H9 (cell line): ENCODE measurements around the gene SSNA1. TPM values are rescaled to one million over a fixed set of nuclear protein-coding genes. Genes with fewer than 3 reads are reported as not detected.

Source experiments
- DNase-seq: peaks from one replicate; pipeline ENCODE4 v3.0.0-alpha.2; 2017
- H2AFZ ChIP-seq: one replicate; pipeline ENCODE4 v1.6.1; 2013; ENCODE audit warnings: mild to moderate bottlenecking, low read length, control low read depth, moderate library complexity
- H2AK5ac ChIP-seq: 2 replicates; pipeline ENCODE4 v1.6.1; 2013; ENCODE audit warnings: low read length, control low read depth, mixed read lengths; ENCODE audit not compliant: insufficient read length
- H2BK120ac ChIP-seq: one replicate; pipeline ENCODE4 v1.6.1; 2013; ENCODE audit warnings: low read depth, mild to moderate bottlenecking, low read length, control low read depth, inconsistent platforms; ENCODE audit not compliant: poor library complexity, severe bottlenecking
- H2BK12ac ChIP-seq: 2 replicates; pipeline ENCODE4 v1.6.1; 2013; ENCODE audit warnings: low read length, control low read depth, mixed read lengths, low read depth; ENCODE audit not compliant: insufficient read length
- H2BK15ac ChIP-seq: 2 replicates; pipeline ENCODE4 v1.6.1; 2013; ENCODE audit warnings: low read depth, low read length, control low read depth
- H2BK20ac ChIP-seq: one replicate; pipeline ENCODE4 v1.6.1; 2013; ENCODE audit warnings: low read depth, mild to moderate bottlenecking, low read length, control low read depth, inconsistent platforms; ENCODE audit not compliant: poor library complexity, severe bottlenecking
- H2BK5ac ChIP-seq: 2 replicates; pipeline ENCODE4 v1.6.1; 2013; ENCODE audit warnings: low read length, control low read depth, mixed read lengths; ENCODE audit not compliant: insufficient read length
- H3K14ac ChIP-seq: 2 replicates; pipeline ENCODE4 v1.6.1; 2013; ENCODE audit warnings: low read length, control low read depth; ENCODE audit not compliant: insufficient read depth
- H3K18ac ChIP-seq: 2 replicates; pipeline ENCODE4 v1.6.1; 2013; ENCODE audit warnings: low read depth, mild to moderate bottlenecking, mixed read lengths, low read length, control low read depth; ENCODE audit not compliant: insufficient read length
- H3K23ac ChIP-seq: 2 replicates; pipeline ENCODE4 v1.6.1; 2013; ENCODE audit warnings: low read length, control low read depth, mixed read lengths, low read depth; ENCODE audit not compliant: insufficient read length
- H3K23me2 ChIP-seq: 2 replicates; pipeline ENCODE4 v1.6.1; 2013; ENCODE audit warnings: low read depth, mild to moderate bottlenecking, mixed read lengths, low read length, control low read depth; ENCODE audit not compliant: insufficient read length, poor library complexity, severe bottlenecking
- H3K27ac ChIP-seq: 2 replicates; pipeline ENCODE4 v1.5.1; 2013; ENCODE audit warnings: low read length, control low read depth, mixed read lengths, low read depth; ENCODE audit not compliant: insufficient read length
- H3K27me3 ChIP-seq: 2 replicates; pipeline ENCODE4 v1.6.1; 2013; ENCODE audit warnings: low read length, control low read depth, inconsistent platforms; ENCODE audit not compliant: insufficient read depth
- H3K4ac ChIP-seq: 2 replicates; pipeline ENCODE4 v1.6.1; 2013; ENCODE audit warnings: low read depth, mild to moderate bottlenecking, control low read depth, inconsistent platforms, low read length, moderate library complexity
- H3K4me1 ChIP-seq: 2 replicates; pipeline ENCODE4 v1.6.1; 2013; ENCODE audit warnings: low read length, control low read depth, inconsistent platforms; ENCODE audit not compliant: insufficient read depth
- H3K4me2 ChIP-seq: 2 replicates; pipeline ENCODE4 v1.6.1; 2013; ENCODE audit warnings: low read length, control low read depth, mixed read lengths; ENCODE audit not compliant: insufficient read length, insufficient read depth
- H3K56ac ChIP-seq: 2 replicates; pipeline ENCODE4 v1.6.1; 2013; ENCODE audit warnings: low read depth, mild to moderate bottlenecking, mixed read lengths, low read length, control low read depth; ENCODE audit not compliant: insufficient read length
- H3K79me1 ChIP-seq: 2 replicates; pipeline ENCODE4 v1.6.1; 2013; ENCODE audit warnings: low read depth, mild to moderate bottlenecking, moderate library complexity, low read length, control low read depth, inconsistent platforms; ENCODE audit not compliant: insufficient read depth, poor library complexity, severe bottlenecking
- H3K79me2 ChIP-seq: 2 replicates; pipeline ENCODE4 v1.6.1; 2013; ENCODE audit warnings: low read length, control low read depth, inconsistent platforms; ENCODE audit not compliant: insufficient read depth
- H3K9ac ChIP-seq: 2 replicates; pipeline ENCODE4 v1.6.1; 2013; ENCODE audit warnings: low read length, control low read depth, mixed read lengths; ENCODE audit not compliant: insufficient read length; ENCODE audit errors: extremely low read depth
- H3K9me3 ChIP-seq: one replicate; pipeline ENCODE4 v1.6.1; 2013; ENCODE audit warnings: low read depth, low read length, inconsistent platforms; ENCODE audit not compliant: control insufficient read depth
- H3T11ph ChIP-seq: one replicate; pipeline ENCODE4 v1.6.1; 2013; ENCODE audit warnings: mild to moderate bottlenecking, low read length, control low read depth, inconsistent platforms
- H4K20me1 ChIP-seq: one replicate; pipeline ENCODE4 v1.6.1; 2013; ENCODE audit not compliant: control insufficient read depth, insufficient read length, insufficient read depth
- H4K5ac ChIP-seq: 2 replicates; pipeline ENCODE4 v1.6.1; 2013; ENCODE audit warnings: low read depth, mild to moderate bottlenecking, mixed read lengths, low read length, control low read depth; ENCODE audit not compliant: insufficient read length
- H4K8ac ChIP-seq: replicated peaks from 2 replicates; pipeline ENCODE4 v1.6.1; 2013; ENCODE audit warnings: low read length, control low read depth, mixed read lengths, low read depth; ENCODE audit not compliant: insufficient read length
- H4K91ac ChIP-seq: 2 replicates; pipeline ENCODE4 v1.6.1; 2013; ENCODE audit warnings: low read depth, mild to moderate bottlenecking, moderate library complexity, mixed read lengths, low read length, control low read depth; ENCODE audit not compliant: insufficient read length
- H3K27ac Mint-ChIP-seq, 3 experiments: 2 replicates in 2 of 3; 3 replicates in 1 of 3; pipeline ENCODE4 v1.8.0; 2020 to 2021; ENCODE audit warnings: mixed read lengths in 3 of 3, mild to moderate bottlenecking in 1 of 3, moderate library complexity in 1 of 3
- H3K27me3 Mint-ChIP-seq: 2 replicates; pipeline ENCODE4 v1.8.0; 2021; ENCODE audit warnings: low read depth, mild to moderate bottlenecking, moderate library complexity, mixed read lengths
- H3K36me3 Mint-ChIP-seq, 3 experiments: 2 replicates in 2 of 3; 3 replicates in 1 of 3; pipeline ENCODE4 v1.8.0; 2020 to 2021; ENCODE audit warnings: low read depth in 3 of 3, mixed read lengths in 3 of 3; ENCODE audit not compliant: insufficient read depth in 1 of 3
- H3K4me1 Mint-ChIP-seq, 2 experiments: 2 replicates each; pipeline ENCODE4 v1.8.0; 2020; ENCODE audit warnings: mixed read lengths in 2 of 2
- H3K4me3 Mint-ChIP-seq, 2 experiments: 2 replicates in 1 of 2; 3 replicates in 1 of 2; pipeline ENCODE4 v1.8.0; 2020 to 2021; ENCODE audit warnings: mild to moderate bottlenecking in 2 of 2, mixed read lengths in 2 of 2, moderate library complexity in 1 of 2
- H3K9me3 Mint-ChIP-seq, 2 experiments: 2 replicates in 1 of 2; 3 replicates in 1 of 2; pipeline ENCODE4 v1.8.0; 2020; ENCODE audit warnings: mild to moderate bottlenecking in 2 of 2, mixed read lengths in 2 of 2, moderate library complexity in 1 of 2
- WGBS: extraction: QIAGEN DNeasy Blood & Tissue Kit; methylation state at CpG from one replicate; pipeline ENCODE4 v1.1.7; 2013; ENCODE audit warnings: missing lambda C conversion rate, low lambda C conversion rate, mixed read lengths; ENCODE audit not compliant: insufficient read length; ENCODE audit errors: extremely low coverage; 5-methylcytosine and 5-hydroxymethylcytosine counted together
- total RNA-seq: library from RNA; stranded (reverse); gene quantifications from 2 replicates; pipeline ENCODE4 v1.2.1, GENCODE V29; 2021
- TF ChIP-seq, protein P1 (sequence below): fragments of 200-600 bp; sonication (generic); conservative IDR thresholded peaks from 3 replicates; pipeline ENCODE4 v1.8.0; 2021; ENCODE audit warnings: antibody characterized with exemption, mild to moderate bottlenecking

The SSNA1 gene
- total RNA-seq, 1 experiment from 2014 or later, result 69.2 TPM

DNA sequence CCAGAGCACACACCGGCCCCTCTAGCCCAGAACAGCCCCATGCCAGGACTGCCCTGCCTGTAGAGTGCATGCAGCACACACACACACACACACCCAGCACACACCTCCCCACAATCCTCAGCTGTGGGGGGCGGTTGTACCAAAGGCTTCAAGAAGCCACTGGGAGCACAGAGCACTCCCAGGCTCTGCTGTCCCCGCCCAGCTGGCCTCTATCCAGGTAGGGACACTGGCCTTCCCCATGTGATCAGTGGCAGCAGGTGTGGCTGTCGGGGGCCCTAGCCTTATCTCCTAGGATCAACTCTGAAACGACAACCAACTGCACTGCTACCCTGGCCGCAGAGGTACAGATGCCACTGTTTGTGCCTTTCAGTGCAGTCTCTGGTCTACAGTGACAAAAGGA lies 2.1 kb upstream of the SSNA1 start:
- no peak overlapping the region for H3K27ac ChIP-seq
- no peak overlapping the region for H2AFZ ChIP-seq
- H3T11ph ChIP-seq, result no peak overlapping the region
- H3K4me1 ChIP-seq, result peaks cover 5% of the 10 kb centered on the region; the same call in 1 of the 2 replicates
- H2BK120ac ChIP-seq, result no peak overlapping the region
- H3K27me3 ChIP-seq, result no peaks in the 10 kb centered on the region
- H3K79me2 ChIP-seq, result peaks cover 10% of the 10 kb centered on the region; the same call in 1 of the 2 replicates
- H3K4me2 ChIP-seq, result peak overlapping the region; percentile 82
- Mint-ChIP-seq H3K4me1 (peaks cover 17 to 22% of the 10 kb centered on the region in 2 experiments), H3K4me3 (peak overlapping the region; percentile 90 to 97), H3K27ac (no peak overlapping the region), H3K27me3 (no peaks in the 10 kb centered on the region), H3K9me3 (no peaks in the 10 kb centered on the region), H3K36me3 (peaks cover 10 to 63% (median 53%) of the 10 kb centered on the region in 3 experiments; a peak in 6 of 7 replicates)
- no peak overlapping the region for H3K56ac ChIP-seq
- no peak for DNase-seq
- no peak overlapping the region for H2BK15ac ChIP-seq
- no peak overlapping the region for H3K4ac ChIP-seq
- H3K14ac ChIP-seq, result no peak overlapping the region
- H3K18ac ChIP-seq, result no peak overlapping the region
- WGBS, result no CpG with 5 or more reads among the region's 6 CpGs
- TF ChIP-seq, protein P1, sequence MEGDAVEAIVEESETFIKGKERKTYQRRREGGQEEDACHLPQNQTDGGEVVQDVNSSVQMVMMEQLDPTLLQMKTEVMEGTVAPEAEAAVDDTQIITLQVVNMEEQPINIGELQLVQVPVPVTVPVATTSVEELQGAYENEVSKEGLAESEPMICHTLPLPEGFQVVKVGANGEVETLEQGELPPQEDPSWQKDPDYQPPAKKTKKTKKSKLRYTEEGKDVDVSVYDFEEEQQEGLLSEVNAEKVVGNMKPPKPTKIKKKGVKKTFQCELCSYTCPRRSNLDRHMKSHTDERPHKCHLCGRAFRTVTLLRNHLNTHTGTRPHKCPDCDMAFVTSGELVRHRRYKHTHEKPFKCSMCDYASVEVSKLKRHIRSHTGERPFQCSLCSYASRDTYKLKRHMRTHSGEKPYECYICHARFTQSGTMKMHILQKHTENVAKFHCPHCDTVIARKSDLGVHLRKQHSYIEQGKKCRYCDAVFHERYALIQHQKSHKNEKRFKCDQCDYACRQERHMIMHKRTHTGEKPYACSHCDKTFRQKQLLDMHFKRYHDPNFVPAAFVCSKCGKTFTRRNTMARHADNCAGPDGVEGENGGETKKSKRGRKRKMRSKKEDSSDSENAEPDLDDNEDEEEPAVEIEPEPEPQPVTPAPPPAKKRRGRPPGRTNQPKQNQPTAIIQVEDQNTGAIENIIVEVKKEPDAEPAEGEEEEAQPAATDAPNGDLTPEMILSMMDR, result no peak
- H2BK5ac ChIP-seq, result no peak overlapping the region
- H2BK20ac ChIP-seq, result no peak overlapping the region
- no peaks in the 10 kb centered on the region for H3K9me3 ChIP-seq
- H3K23me2 ChIP-seq, result peaks cover 13% of the 10 kb centered on the region
- no peak overlapping the region for H4K8ac ChIP-seq
- no peak overlapping the region for H3K9ac ChIP-seq
- H3K79me1 ChIP-seq, result peaks cover 6% of the 10 kb centered on the region
- H4K5ac ChIP-seq, result no peak overlapping the region
- H3K23ac ChIP-seq, result no peak overlapping the region
- peaks cover 2% of the 10 kb centered on the region for H4K20me1 ChIP-seq
- H2BK12ac ChIP-seq, result no peak overlapping the region
- no peak overlapping the region for H2AK5ac ChIP-seq
- H4K91ac ChIP-seq, result no peak overlapping the region
